ENCODE measurements around the gene VMP1. TPM values are rescaled to one million over a fixed set of nuclear protein-coding genes. Genes with fewer than 3 reads are reported as not detected.

Gene VMP1
- total and polyA plus RNA-seq, 2 of the 4 experiments (the other 2 are of a cell fraction): 89.8 to 197 TPM

GRCh38 chr17:59748591-59748990 lies 41.1 kb downstream of the VMP1 start:
- ChIA-PET CTCF (interaction anchor here (0.8 kb wide), 1 partner anchor 218 kb away, joined by 3 read pairs; no protein-coding TSS in a partner anchor), POLR2A (ENCODE audit: unreplicated experiment) (interaction anchor here (0.5 to 1.4 kb wide), 3 partner anchors 83 to 98 kb away, joined by 3 to 4 read pairs (median 3); no protein-coding TSS in a partner anchor)
- no peak overlapping the region for H4K5ac ChIP-seq (ENCODE audit: low read depth, low read length)
- no peak overlapping the region for H3K23ac ChIP-seq (ENCODE audit: low read depth, low read length)
- no peaks in the 10 kb centered on the region for H3K27me3 ChIP-seq (ENCODE audit: control insufficient read depth, insufficient read depth, low read length)
- H3K36me3 ChIP-seq (ENCODE audit: control insufficient read depth, insufficient read depth, low read length): 0 out of 2 replicates have a peak, but pooled peaks cover 1% of the 10 kb centered on the region
- peaks cover 8% of the 10 kb centered on the region for H3K4me1 ChIP-seq (ENCODE audit: control insufficient read depth, insufficient read depth, low read length)
- H3K9ac ChIP-seq (ENCODE audit: low read depth, low read length): no peak overlapping the region
- no peak overlapping the region for H3K27ac ChIP-seq (ENCODE audit: insufficient read depth, low read length)
- intact Hi-C loops (cut with micrococcal nuclease): loop anchor here (10.0 kb wide), 1 partner anchor 286 kb away; no protein-coding TSS in a partner anchor
- BruUV-seq (replicated peaks): no TSS peak
- no peak overlapping the region for H3K56ac ChIP-seq (ENCODE audit: extremely low read depth, insufficient read depth, low read length)
- peaks cover 0 to 27% of the 10 kb centered on the region in 2 experiments; a peak in 2 of 4 replicates for H3K79me1 ChIP-seq (ENCODE audit: low read depth in 1 of 2, low read length in 2 of 2)
- H3K4ac ChIP-seq (ENCODE audit: low read depth, low read length): no peak overlapping the region
- in situ Hi-C loops (cut with MboI; ENCODE audit: low sequenced_read_pairs): no loop called here
- H4K91ac ChIP-seq (ENCODE audit: insufficient read depth, low read depth, low read length): no peak overlapping the region
- H2AK9ac ChIP-seq (replicated peaks; ENCODE audit: low read depth, low read length, poor library complexity): no peak overlapping the region
- ATAC-seq (ENCODE audit: low read depth) (no peak), DNase-seq (no peak)
- dilution Hi-C loops (cut with HindIII; ENCODE audit: low sequenced_read_pairs, unreplicated experiment): no loop called here
- H3K9me1 ChIP-seq (ENCODE audit: insufficient read depth, low read length): no peaks in the 10 kb centered on the region
- no peak overlapping the region for H2BK120ac ChIP-seq (ENCODE audit: low read depth, low read length)
- H3K14ac ChIP-seq (replicated peaks; ENCODE audit: low read depth, low read length): no peak overlapping the region
- no peak overlapping the region for H2AK5ac ChIP-seq (ENCODE audit: low read depth, low read length)
- H2BK15ac ChIP-seq (ENCODE audit: low read depth, low read length): no peak overlapping the region
- TF ChIP-seq, protein P1, sequence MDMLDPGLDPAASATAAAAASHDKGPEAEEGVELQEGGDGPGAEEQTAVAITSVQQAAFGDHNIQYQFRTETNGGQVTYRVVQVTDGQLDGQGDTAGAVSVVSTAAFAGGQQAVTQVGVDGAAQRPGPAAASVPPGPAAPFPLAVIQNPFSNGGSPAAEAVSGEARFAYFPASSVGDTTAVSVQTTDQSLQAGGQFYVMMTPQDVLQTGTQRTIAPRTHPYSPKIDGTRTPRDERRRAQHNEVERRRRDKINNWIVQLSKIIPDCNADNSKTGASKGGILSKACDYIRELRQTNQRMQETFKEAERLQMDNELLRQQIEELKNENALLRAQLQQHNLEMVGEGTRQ (IDR thresholded peaks at IDR 0.05; ENCODE audit: low read depth, low read length): no peak
- TF ChIP-seq SMC3 (IDR thresholded peaks at IDR 0.05; ENCODE audit: low read depth, low read length): no peak
- no peak for TF ChIP-seq CEBPB (IDR thresholded peaks at IDR 0.05; ENCODE audit: low read depth, low read length)
- TF ChIP-seq POLR2A (IDR thresholded peaks at IDR 0.05; ENCODE audit: low read depth, low read length): no peak
- TF ChIP-seq RCOR1 (IDR thresholded peaks at IDR 0.05; ENCODE audit: insufficient replicate concordance, low read length): no peak
- peak; percentile 71 for TF ChIP-seq MAFK (IDR thresholded peaks at IDR 0.05; ENCODE audit: low read depth, low read length)
- no peak for TF ChIP-seq RAD21 (IDR thresholded peaks at IDR 0.05; ENCODE audit: low read length)
- TF ChIP-seq BHLHE40 (IDR thresholded peaks at IDR 0.05; ENCODE audit: low read depth, low read length): no peak
- TF ChIP-seq NFE2L2 (IDR thresholded peaks at IDR 0.05; ENCODE audit: low read depth, low read length): peak; percentile 13; the same call in 1 of the 2 replicates
- H2BK20ac ChIP-seq (ENCODE audit: low read depth, low read length): no peak overlapping the region
- no peak overlapping the region for H3K18ac ChIP-seq (ENCODE audit: low read depth, low read length)
- H4K20me1 ChIP-seq (ENCODE audit: insufficient read depth, low read length): no peaks in the 10 kb centered on the region
- H4K8ac ChIP-seq (ENCODE audit: low read depth in 2 of 2, low read length in 2 of 2): no peak overlapping the region
- no peak overlapping the region for H3K4me2 ChIP-seq (ENCODE audit: low read depth, low read length)
- WGBS, 2 experiments (ENCODE audit: extremely low coverage in 2 of 2, insufficient read length in 1 of 2): no CpG with 5 or more reads among the region's 1 CpG
- H3K4me3 ChIP-seq (ENCODE audit: insufficient read depth, low read depth, low read length): no peak overlapping the region
- H3K9me3 ChIP-seq (ENCODE audit: control insufficient read depth, insufficient read depth, low read length): no peaks in the 10 kb centered on the region
- H2AFZ ChIP-seq (replicated peaks; ENCODE audit: low read length, poor library complexity): no peak overlapping the region
- no peak overlapping the region for H2BK5ac ChIP-seq (ENCODE audit: low read depth, low read length, poor library complexity, severe bottlenecking)

All from IMR-90 (cell line).